B cell (primary cell): ENCODE measurements around the gene DENND5B. TPM values are rescaled to one million over a fixed set of nuclear protein-coding genes. Genes with fewer than 3 reads are reported as not detected.

ENCODE experiments used
- ATAC-seq: fragments of 200-7000 bp; cut with Tn5 transposase; one replicate; pipeline ENCODE4 v1.10.0; 2021; ENCODE audit warnings: low read depth, mild to moderate bottlenecking, moderate number of reproducible peaks, moderate library complexity
- CTCF ChIA-PET: fragments of 350-600 bp; sonication (Branson Sonifier 250); formaldehyde crosslinking; loops from one replicate; lab custom pipeline; 2021; ENCODE audit warnings: antibody characterized with exemption, inconsistent platforms; lab: Charles Lee
- POLR2A ChIA-PET: fragments of 350-600 bp; sonication (Branson Sonifier 250); formaldehyde crosslinking; loops from one replicate; lab custom pipeline; 2021; ENCODE audit warnings: antibody characterized with exemption; lab: Charles Lee
- DNase-seq: peaks from one replicate; pipeline ENCODE4 v3.0.0; 2013
- H2AFZ ChIP-seq: 2 replicates; pipeline ENCODE4 v1.6.1; 2012; ENCODE audit warnings: mild to moderate bottlenecking, low read depth, low read length; ENCODE audit not compliant: insufficient read depth, poor library complexity, severe bottlenecking
- H3K27ac ChIP-seq, 2 donors: 1 replicate in 1 of 2; 2 replicates in 1 of 2; pipeline ENCODE4 v1.5.1; 2012 to 2013; ENCODE audit warnings: low read length in 2 of 2, mild to moderate bottlenecking in 2 of 2, moderate library complexity in 1 of 2
- H3K27me3 ChIP-seq, 4 experiments: fragments of 200-600 bp in 1 of 4; sonication (generic) in 1 of 4; replicated peaks in 1 of 4; 1 replicate in 2 of 4; 2 replicates in 2 of 4; pipeline versions ENCODE4 v1.6.1 to v1.7.0; 2013 to 2016; ENCODE audit warnings: low read length in 3 of 4, mild to moderate bottlenecking in 2 of 4, mixed read lengths in 1 of 4, moderate library complexity in 1 of 4; ENCODE audit not compliant: insufficient read depth in 4 of 4, control insufficient read depth in 3 of 4; ENCODE audit errors: control extremely low read depth in 1 of 4
- H3K36me3 ChIP-seq, 2 experiments: replicated peaks in 1 of 2; 1 replicate in 1 of 2; 2 replicates in 1 of 2; pipeline versions ENCODE4 v1.6.1 to v1.7.1; 2013; ENCODE audit warnings: low read length in 1 of 2; ENCODE audit not compliant: insufficient read depth in 2 of 2, control insufficient read depth in 1 of 2; ENCODE audit errors: control extremely low read depth in 1 of 2, extremely low read depth in 1 of 2
- H3K4me1 ChIP-seq, 2 donors: fragments of 200-600 bp in 1 of 2; sonication (generic) in 1 of 2; 1 replicate in 1 of 2; 2 replicates in 1 of 2; pipeline versions ENCODE4 v1.5.1 to v1.6.1; 2013 to 2017; ENCODE audit warnings: low read length in 2 of 2; ENCODE audit not compliant: control insufficient read depth in 2 of 2, insufficient read depth in 2 of 2
- H3K4me2 ChIP-seq: replicated peaks from 2 replicates; pipeline ENCODE3; 2012; ENCODE audit warnings: mild to moderate bottlenecking, low read depth, low read length; ENCODE audit not compliant: poor library complexity, severe bottlenecking
- H3K4me3 ChIP-seq, 5 experiments: fragments of 200-600 bp in 1 of 5; sonication (generic) in 1 of 5; 1 replicate in 3 of 5; 2 replicates in 2 of 5; pipeline versions ENCODE4 v1.5.1 to v1.7.0; 2011 to 2016; ENCODE audit warnings: low read length in 4 of 5, mild to moderate bottlenecking in 4 of 5, low read depth in 2 of 5, control low read depth in 1 of 5, moderate library complexity in 1 of 5; ENCODE audit not compliant: insufficient read depth in 1 of 5; ENCODE audit errors: control extremely low read depth in 1 of 5, extremely low read depth in 1 of 5
- H3K79me2 ChIP-seq: fragments of 200-600 bp; sonication (generic); one replicate; pipeline ENCODE4 v1.6.0; 2016; ENCODE audit warnings: low read length; ENCODE audit not compliant: control insufficient read depth, insufficient read depth
- H3K9ac ChIP-seq: fragments of 200-600 bp; sonication (generic); 2 replicates; pipeline ENCODE4 v1.6.1; 2017; ENCODE audit warnings: mild to moderate bottlenecking, low read length, moderate library complexity
- H3K9me3 ChIP-seq, 3 donors: one replicate each; pipeline versions ENCODE4 v1.6.1 to v1.7.1; 2013; ENCODE audit warnings: low read length in 2 of 3; ENCODE audit not compliant: control insufficient read depth in 2 of 3, insufficient read depth in 1 of 3; ENCODE audit errors: control extremely low read depth in 1 of 3
- H4K20me1 ChIP-seq: 2 replicates; pipeline ENCODE4 v1.6.0; 2012; ENCODE audit warnings: mild to moderate bottlenecking, low read length; ENCODE audit not compliant: insufficient read depth, control insufficient read depth, poor library complexity, severe bottlenecking
- H3K27ac Mint-ChIP-seq: one replicate; pipeline ENCODE4 v1.8.0; 2021; ENCODE audit warnings: mixed read lengths
- H3K27me3 Mint-ChIP-seq: one replicate; pipeline ENCODE4 v1.8.0; 2021; ENCODE audit warnings: mixed read lengths
- H3K4me1 Mint-ChIP-seq: one replicate; pipeline ENCODE4 v1.8.0; 2021; ENCODE audit warnings: mixed read lengths
- H3K4me3 Mint-ChIP-seq: one replicate; pipeline ENCODE4 v1.8.0; 2021; ENCODE audit warnings: mixed read lengths
- H3K9me3 Mint-ChIP-seq: one replicate; pipeline ENCODE4 v1.8.0; 2022; ENCODE audit warnings: mixed read lengths; ENCODE audit not compliant: insufficient read depth
- CTCF ChIP-seq: fragments of 200-600 bp; IDR thresholded peaks from one replicate; pipeline ENCODE4 v1.8.0; 2022; ENCODE audit warnings: antibody characterized with exemption, mild to moderate bottlenecking
- EZH2 ChIP-seq: IDR thresholded peaks from 2 replicates; pipeline ENCODE4 v1.6.1; 2012; ENCODE audit warnings: borderline replicate concordance, low read depth, mild to moderate bottlenecking, moderate library complexity, low read length; ENCODE audit not compliant: insufficient read depth, poor library complexity, severe bottlenecking
- WGBS: methylation state at CpG from one replicate; pipeline ENCODE4 v1.1.5; 2013; ENCODE audit warnings: missing lambda C conversion rate; ENCODE audit not compliant: insufficient coverage; 5-methylcytosine and 5-hydroxymethylcytosine counted together
- intact Hi-C: fragments of 100-400 bp; cut with micrococcal nuclease; formaldehyde crosslinking; loops from one replicate; pipeline ENCODE4 v1.10.0; 2022
- polyA plus RNA-seq: library from polyadenylated mRNA; depleted of rRNA; stranded (reverse); fragments of >200 nt; gene quantifications from 2 replicates; pipeline ENCODE4 v1.2.3, GENCODE V29; 2012
- total RNA-seq, 2 donors: library from RNA; stranded (reverse); fragments of 120-200 nt in 1 of 2; gene quantifications; 1 replicate in 1 of 2; 2 replicates in 1 of 2; pipeline versions ENCODE4 v1.2.3 to v1.2.4, GENCODE V29; 2013 to 2022

DENND5B gene
- total and polyA plus RNA-seq, 2 donors (not counting 1 experiment from before 2014, with no cell fraction given): 18.7 to 55.3 TPM

- no peaks in the 10 kb centered on the region for H3K27me3 Mint-ChIP-seq
- POLR2A ChIA-PET: no interaction called here
- WGBS: 96% methylated on average over 7 of the region's 21 CpGs
- no peaks in the 10 kb centered on the region for H3K9me3 Mint-ChIP-seq
- Histone ChIP-seq H2AFZ (no peak overlapping the region), H3K36me3 (no peaks in the 10 kb centered on the region), H3K4me1 (no peaks in the 10 kb centered on the region), H3K4me2 (no peak overlapping the region), H3K9me3 (no peaks in the 10 kb centered on the region), H3K79me2 (no peaks in the 10 kb centered on the region), H3K4me3 (no peak overlapping the region), H3K27ac (no peak overlapping the region), H3K27me3 (no peaks in the 10 kb centered on the region), H4K20me1 (no peaks in the 10 kb centered on the region), H3K9ac (no peak overlapping the region)
- no peak for ATAC-seq
- H3K27ac Mint-ChIP-seq: no peak overlapping the region
- TF ChIP-seq EZH2 (no peak), CTCF (no peak)
- DNase-seq: no peak
- H3K4me3 Mint-ChIP-seq: no peak overlapping the region
- H3K4me1 Mint-ChIP-seq: no peaks in the 10 kb centered on the region
- CTCF ChIA-PET: no interaction called here
- intact Hi-C loops: no loop called here
These were observed 221.0 kb downstream of the DENND5B start for GRCh38 chr12:31369712-31370521.

GRCh38 chr12:31368666-31369361 is 222.1 kb downstream of the DENND5B start:
- DNase-seq (no peak), ATAC-seq (no peak)
- TF ChIP-seq CTCF (no peak), EZH2 (no peak)
- intact Hi-C loops: no loop called here
- ChIA-PET POLR2A (no interaction called here), CTCF (interaction anchor here (0.7 to 1.1 kb wide), 3 partner anchors 14 to 48 kb away, joined by 3 to 4 read pairs (median 3); no protein-coding TSS in a partner anchor)
- 70% methylated on average over 7 of the region's 8 CpGs for WGBS
- Histone ChIP-seq H3K9me3 (no peaks in the 10 kb centered on the region), H3K27me3 (no peaks in the 10 kb centered on the region), H3K4me2 (no peak overlapping the region), H4K20me1 (no peaks in the 10 kb centered on the region), H3K79me2 (no peaks in the 10 kb centered on the region), H3K9ac (no peak overlapping the region), H2AFZ (no peak overlapping the region), H3K36me3 (no peaks in the 10 kb centered on the region), H3K4me1 (peaks cover under 1 to 2% of the 10 kb centered on the region in 2 donors), H3K27ac (no peak overlapping the region), H3K4me3 (no peak overlapping the region)
- Mint-ChIP-seq H3K4me3 (no peak overlapping the region), H3K27me3 (no peaks in the 10 kb centered on the region), H3K9me3 (no peaks in the 10 kb centered on the region), H3K27ac (no peak overlapping the region), H3K4me1 (peaks cover 2% of the 10 kb centered on the region)
